ENCODE data around the gene AUTS2.

GRCh38 chr7:70063927-70064326, 465.7 kb downstream of the AUTS2 start:
- TF ChIP-seq TAF1 (IDR thresholded peaks at IDR 0.05; ENCODE audit: low read depth) (no peak), RAD21 (conservative IDR thresholded peaks at IDR 0.05) (no peak), CTCF (IDR thresholded peaks at IDR 0.05; ENCODE audit: poor library complexity, severe bottlenecking) (no peak), EZH2 (IDR thresholded peaks at IDR 0.05; ENCODE audit: borderline replicate concordance, insufficient read depth, low read length, poor library complexity, severe bottlenecking) (no peak), EP300 (conservative IDR thresholded peaks at IDR 0.05; ENCODE audit: poor library complexity, severe bottlenecking) (no peak), MXI1 (conservative IDR thresholded peaks at IDR 0.05; ENCODE audit: poor library complexity, severe bottlenecking) (no peak)
